HG02870 (cell line): Measurements from ENCODE around the gene CLN6.
"Not testable (repeated sequence)": the region's sequence is repeated elsewhere in the genome, so short reads cannot be mapped to it uniquely, and the experiment has no call there.

ENCODE experiments used
- ATAC-seq: cut with Tn5 transposase; IDR thresholded peaks from one replicate; pipeline ENCODE4 v1.9.1; 2021; ENCODE audit warnings: mild to moderate bottlenecking, moderate library complexity; ENCODE audit not compliant: unreplicated experiment

The CLN6 gene

DNA sequence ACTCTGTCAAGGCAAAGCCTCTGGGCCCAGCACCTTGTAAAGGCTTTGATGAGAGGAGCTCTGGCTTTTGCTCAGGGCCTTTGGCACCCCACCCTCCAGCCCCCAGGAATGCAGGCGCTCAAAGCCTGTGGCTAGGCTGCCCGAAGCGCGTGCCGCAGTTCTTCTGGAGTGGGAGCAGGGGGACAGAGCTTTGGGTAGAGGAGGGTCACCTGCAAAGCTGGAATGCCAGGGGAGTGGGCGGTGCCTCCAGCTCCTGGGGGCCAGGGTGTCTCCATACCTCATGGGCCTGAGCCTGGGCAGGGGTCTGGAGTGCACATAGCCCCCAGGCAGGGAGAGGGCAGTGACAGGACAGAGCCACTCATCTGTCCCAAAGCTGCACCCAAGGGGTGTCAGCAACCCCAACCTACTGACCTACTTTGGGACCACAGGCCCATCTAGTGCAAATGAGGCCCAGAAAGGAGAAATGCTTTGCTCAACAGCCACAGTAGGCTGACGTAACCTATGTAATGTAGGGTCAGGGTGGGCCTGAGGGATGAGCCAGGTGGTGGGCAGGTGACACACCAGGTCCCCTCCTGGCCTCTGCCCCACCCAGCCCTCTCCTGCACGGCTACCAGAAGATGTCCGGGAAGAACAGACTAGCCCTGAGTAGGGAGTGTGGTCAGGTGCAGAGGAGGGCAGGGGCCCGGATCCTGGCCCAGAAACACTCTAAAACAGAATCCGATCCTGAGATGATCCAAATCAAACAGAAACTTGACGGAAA is 22.2 kb downstream of the CLN6 start:
- ATAC-seq, result no peak

DNA sequence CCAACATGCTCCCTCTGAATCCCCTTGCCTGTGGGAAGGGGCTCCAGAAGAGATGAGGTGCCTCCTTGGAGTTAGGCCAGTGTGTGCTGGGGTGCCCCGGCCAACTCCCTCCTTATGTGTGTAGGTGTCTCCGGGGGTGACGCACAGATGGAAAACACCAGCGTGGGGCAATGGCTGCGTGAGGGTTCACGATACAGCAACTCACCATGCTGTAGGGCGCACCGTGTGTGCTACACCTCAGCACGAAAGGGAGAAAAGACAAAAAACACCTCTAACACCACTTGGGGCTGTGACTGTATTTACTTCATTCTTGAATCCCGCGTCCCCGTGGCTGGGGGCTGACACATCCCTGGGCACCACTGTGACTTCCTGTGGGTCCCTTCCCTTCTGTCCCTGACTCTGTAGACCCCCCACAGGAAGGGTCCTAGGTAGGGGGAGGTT is 22.8 kb downstream of the CLN6 start:
- no peak for ATAC-seq

DNA sequence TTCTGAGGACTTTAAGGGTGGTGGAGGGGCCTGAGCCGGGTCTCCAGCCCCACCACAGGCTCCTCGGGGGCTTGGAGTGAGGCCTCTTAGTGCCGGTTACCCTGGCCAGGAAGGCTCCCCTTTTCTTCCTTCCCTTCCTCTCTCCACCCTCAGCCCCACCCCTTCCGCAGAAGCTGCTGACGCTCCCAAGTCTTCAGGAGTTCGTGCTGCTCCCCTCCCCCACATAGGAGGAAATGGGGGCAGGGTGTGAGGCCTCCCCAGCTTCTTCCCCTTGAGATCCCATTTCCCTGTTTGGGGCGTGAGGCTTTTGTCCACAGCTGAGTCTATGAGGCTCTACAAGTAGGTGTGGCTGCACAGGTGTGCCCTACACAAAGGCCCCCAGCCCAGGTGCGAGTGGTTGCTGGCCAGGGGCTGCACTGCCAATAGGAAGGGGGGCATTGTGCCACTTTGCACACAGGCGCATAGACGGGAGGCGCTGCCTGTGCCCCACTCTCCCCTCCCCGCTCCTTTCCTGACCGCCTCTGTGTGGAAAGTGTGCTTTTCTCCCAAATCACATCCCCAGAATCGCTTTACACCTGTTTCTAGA is 23.5 kb downstream of the CLN6 start:
- no peak for ATAC-seq

DNA sequence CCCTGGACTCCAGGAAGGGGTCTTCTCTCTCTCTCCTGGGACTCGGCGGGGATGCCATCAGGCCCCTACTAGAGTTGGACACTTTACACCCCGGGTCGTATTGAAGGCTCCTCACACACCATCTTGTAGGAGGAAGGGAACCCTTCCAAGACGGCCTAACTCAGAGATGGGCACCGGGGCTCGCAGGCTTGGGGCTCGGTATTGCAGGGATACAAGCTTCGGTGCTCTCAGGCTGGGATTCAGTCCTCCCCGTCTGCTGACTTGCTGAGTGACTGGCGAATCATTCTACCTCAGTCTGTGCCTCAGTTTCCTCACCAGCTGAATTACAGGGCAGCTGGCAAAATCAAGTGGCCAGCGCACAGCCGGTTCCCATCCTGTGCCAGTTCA is 24.0 kb downstream of the CLN6 start:
- no peak for ATAC-seq

DNA sequence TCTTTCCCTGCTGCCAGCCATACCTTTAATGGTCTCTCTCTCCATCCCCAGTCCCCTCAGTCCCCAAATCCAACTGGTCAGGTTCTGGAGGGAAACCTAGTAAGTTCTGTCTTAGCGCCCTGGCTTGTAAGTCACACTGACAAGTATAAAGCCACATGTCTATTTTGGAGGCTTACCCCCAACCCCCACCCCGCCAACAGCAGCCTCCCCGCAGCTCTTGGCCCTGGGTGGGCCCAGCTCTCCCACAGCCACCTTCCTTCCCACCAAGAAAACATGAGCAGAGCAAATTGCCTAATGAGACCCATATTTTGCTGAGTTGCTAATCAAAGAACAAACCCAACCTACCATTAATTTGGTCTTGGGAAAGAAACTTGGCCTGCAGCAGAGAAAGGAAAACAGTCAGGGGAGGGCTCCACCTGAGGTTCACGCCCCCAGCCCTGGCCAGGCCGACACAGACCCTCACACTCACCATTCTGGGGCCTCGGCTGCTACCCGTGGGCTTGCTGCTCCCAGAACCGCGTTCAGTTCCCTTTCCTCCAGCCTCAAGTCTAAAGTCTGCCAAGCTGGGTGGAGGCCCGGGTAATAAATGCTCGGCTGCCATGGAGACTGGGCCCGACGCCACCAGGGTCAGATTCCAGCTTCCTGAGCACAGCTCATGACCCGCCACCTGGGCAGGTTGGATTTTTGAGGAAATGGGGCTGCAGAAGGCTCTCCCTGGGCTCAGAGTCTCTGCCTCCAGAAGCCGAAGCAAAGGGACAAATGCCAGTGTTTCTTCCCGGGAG is 24.6 kb downstream of the CLN6 start, which contains the start of gene CALML4:
TSS of gene CALML4 (minus strand) at position 557 of the 782 bp plus-strand sequence. CDS start at position 472, 85 bp downstream.
- no peak for ATAC-seq

DNA sequence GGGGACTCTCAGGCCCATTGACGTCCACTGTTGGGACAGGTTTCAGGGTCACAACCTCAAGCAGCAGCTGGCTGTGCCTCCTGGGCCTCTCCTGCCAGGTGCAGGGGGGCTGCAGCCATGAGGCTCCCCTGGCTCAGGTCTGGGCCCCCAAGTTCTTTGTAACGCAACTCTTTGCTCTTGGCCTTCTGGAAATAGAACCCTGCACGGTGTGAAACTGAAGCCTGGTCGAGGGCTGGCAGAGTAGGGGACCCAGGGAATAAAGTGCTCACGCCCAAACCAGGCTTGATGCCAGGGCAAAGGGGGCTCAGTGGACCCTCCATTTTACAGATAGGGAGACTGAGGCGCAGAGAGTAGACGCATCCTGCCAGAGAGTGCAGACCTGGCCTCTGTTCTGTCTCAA is 25.2 kb downstream of the CLN6 start:
- ATAC-seq, result no peak

DNA sequence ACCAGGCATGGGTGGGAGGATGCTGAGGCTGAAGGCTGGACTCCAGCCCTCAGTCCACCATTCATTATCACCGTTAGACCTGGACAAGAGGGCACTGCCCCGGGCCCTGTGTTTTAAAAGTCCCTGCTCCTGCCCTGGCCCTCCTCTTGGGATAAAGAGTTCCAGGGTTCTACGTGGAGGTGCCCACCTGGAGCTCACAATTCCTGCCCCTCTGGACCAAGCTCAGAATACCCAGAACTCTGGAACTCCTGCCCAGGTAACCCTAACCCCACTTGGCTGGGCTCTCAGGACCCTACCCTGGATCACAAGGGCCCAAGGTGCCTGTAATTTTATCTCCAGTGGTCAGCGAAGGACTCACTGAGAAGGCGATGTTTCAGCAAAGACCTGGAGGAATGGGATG is 25.6 kb downstream of the CLN6 start:
- ATAC-seq, result no peak

DNA sequence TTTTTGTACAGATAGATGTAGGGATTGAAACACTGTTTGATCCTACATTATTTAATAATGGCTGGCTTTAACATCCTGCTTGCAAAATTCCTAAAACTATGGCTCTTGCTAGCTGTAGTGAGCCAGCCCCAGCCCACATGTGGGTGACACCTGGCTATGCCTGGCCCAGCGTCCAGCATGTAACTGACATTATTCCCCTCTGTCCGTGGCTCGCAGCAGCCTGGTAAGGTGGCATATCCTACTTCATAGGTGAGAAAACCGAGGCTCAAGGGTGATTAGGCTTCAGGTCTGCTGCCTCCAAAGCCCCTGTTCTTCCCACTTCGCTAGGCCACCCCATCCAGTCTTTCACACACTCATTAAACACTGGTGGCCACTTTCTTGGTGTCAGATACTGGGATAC is 26.0 kb downstream of the CLN6 start:
- ATAC-seq, result no peak

DNA sequence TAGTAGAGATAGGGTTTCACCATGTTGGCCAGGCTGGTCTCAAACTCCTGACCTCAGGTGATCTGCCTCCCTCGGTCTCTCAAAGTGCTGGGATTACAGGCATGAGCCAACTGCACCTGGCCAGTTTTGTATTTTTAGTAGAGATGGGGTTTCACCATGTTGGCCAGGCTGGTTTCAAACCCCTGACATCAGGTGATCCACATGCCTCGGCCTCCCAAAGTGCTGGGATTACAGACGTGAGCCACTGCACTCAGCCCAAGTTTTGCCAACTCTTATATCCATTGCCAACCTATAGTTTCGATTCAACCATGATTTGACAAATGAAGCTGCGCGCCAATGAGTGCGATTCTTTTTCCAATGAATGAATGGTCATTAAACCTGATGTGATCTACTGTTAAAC is 26.5 kb downstream of the CLN6 start:
- ATAC-seq, result not testable (repeated sequence)

DNA sequence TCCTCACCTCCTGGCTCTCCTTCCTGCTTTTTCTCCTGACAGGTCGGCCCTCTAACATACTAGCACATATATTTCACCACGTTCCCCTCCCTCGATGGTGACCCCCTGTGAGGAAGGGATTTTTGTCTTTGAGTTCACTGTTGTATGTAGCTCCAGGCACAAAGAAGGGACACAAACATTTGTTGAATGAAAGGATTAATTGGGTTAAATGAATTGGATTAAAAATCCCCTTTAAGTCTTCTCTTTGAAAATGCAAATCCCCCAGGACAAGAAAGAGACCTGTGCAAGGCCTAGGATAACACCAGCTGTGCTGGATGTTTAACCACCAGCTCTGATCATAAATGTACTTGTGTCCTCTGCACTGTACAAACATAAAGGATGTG is 27.7 kb downstream of the CLN6 start:
- no peak for ATAC-seq

DNA sequence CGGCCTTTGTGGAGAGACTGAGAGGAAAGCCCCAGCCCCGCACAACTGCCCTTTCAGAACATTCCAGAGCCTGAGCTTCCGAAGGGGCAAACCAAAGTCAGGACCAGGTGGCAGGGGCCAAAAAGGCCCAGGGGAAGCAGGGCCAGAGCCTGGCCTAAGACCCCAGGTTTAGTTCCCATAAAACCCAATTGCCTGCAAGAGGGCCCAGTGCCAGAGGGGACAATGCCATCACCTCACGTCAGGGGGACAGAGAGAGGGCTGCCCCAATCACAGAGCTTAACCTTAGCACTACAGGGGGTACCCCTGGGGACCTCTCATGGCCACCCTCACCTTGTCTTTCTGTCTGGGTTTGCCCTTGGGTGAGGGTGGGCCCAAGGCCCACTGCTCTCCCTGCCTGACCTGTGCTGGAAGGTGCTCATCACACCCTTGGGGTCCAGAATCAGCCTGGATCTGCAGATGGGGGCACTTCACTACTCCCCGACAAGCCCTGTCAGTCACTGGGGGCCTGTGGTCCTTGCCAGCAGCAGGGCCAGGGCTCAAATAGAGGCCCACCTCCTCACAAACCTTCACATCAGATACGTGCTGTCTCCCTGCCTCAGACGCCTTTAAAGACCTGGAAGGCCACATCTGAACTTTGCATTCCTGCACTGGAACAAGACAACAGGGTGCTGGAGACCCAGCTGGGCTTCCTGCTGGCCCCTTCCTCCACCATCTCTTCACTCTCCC is 28.2 kb downstream of the CLN6 start:
- no peak for ATAC-seq

DNA sequence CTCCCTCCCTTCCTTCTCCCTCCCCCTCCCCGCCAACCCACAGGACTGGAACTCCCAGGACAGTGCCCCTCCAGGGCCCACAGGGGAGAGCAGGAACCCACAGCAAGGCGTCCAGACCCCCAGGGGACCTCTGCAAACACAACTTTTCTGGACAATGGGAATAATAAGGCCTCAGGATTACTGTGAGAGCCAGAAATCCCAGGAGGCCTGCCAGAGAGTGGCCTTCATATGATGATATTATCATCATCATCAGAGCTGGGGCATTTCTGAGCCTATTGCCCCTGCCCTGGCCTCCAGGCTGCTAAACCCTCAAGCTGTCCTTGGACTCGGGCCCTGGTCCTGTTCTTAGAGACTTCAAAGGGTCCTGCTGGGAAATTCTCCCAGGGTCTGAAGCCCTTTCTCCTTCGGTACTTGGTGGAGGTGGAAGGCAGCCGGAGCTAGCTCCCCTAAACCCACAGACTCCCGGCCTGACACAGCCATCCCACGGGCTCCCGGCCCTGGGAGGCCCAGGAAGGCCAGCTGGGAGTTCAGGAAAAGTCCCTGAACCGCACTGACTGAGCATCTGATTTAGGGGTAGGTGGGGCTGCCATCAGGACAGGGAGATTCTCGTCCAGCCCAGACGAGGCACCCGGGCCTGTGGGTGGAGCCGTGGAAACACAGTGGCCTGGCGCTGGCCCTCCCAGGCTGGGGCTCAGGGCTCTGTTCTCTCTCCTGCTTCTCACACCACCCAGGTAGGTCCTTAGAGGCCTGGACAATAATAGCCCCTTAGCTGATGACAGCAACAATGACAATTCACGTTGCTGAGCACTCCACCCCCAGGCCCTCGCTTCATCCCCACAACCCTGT is 29.3 kb downstream of the CLN6 start:
- ATAC-seq, result no peak

DNA sequence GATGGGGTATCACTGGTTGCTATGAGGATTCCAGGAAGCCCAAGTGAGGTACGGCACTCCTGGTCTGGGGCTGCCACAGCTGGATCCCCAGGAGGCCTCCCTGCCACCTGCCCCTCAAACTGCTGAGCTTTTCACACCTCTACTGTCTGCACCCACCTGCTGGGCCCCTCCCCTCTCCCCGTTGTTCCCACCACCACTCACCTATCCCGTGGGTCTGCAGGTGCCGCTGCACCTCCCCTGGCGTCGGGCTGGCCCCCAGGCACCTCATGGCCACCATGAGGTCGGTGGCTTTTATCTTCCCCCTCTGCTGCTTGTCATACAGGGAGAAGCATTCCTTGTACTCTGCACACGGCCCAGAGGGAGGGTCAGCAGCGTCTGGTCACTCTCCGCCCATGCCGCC is 30.2 kb downstream of the CLN6 start:
- no peak for ATAC-seq

DNA sequence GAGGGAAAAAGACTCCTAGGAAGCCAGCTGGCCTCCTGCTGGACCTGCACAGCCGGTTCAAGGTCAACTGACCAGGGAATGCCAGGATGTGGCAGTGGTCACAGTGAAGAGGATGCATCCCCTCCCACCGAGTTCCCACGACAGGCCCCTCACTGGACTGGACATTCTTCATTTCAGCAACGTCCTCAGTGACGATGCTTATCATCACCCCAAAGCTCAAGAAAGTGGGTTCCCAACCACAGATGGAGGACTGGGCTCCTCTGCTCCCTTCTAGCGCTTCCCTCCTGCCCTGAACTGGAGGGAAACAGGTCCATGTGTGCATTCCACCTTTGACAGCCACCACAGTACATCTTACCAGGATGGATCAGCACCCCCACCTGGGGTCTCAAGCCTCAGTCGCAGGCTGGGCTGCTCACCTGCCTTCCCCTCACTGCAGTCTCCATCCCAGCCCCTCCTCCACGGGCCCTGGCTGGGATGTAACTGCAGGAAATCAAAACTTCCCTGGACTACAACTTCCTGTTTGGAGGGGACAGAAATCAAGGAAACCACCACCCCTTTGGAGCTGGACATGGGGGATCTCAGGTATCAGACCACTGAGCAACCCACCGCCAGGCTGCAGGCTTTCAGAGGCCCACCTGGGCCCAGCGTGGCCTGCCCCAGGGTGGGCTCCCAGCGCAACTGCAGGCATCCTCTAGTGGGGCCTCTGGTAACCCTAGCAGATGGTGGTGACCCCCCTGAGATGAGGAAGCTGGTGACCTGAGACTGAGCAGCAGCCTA is 31.7 kb downstream of the CLN6 start:
- no peak for ATAC-seq

DNA sequence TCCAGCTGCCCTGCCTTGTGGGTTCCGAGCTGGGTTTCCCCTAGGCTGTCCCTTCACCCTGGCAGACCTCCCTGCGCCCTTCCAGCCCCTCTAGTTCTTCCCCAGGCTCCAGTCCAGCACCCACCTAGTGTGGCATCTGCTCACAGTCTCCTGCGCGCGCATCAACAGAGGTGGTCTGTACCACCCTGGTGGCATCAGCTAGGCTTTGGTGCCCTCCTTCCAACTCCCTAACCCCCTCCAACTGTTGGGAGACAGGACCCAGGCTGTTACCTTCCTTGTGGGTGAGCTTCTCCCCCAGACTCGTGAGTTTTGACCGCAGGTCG is 32.4 kb downstream of the CLN6 start:
- ATAC-seq, result no peak

DNA sequence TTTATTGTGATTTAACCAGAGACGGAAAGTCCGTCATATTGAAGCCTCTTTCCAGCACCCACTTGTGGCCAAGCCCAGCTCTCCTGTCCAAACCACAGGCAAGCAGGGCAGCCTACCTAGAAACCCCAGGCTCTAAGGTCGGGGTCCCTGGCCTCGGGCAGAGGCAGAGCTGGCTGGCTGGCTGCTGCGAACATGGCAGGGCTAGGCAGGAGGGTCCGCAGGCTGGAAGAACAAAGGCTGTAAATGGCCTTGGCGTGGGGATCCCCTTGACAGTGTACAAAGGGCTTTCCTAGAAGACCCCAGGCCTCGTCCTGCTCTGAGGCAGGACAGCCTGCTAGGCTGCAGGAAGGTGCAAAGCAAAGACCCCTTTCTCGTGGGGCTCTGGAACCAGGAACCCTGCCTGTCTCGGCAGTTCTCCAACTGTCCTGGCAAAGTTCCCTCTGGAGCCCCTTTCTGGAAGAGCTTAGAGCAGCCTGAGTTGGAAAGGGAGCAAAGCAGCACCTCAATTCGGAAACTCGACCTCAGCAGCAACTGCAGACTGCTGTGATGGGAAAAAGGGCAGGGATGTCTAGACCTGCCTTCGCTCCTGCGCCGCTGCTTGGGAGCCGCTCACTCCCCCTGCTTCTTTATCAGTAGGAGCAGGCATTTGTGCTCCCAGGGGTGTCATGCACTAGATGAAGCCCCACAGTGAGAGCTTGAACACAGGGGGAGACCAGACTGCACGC is 32.9 kb downstream of the CLN6 start:
- ATAC-seq, result no peak

DNA sequence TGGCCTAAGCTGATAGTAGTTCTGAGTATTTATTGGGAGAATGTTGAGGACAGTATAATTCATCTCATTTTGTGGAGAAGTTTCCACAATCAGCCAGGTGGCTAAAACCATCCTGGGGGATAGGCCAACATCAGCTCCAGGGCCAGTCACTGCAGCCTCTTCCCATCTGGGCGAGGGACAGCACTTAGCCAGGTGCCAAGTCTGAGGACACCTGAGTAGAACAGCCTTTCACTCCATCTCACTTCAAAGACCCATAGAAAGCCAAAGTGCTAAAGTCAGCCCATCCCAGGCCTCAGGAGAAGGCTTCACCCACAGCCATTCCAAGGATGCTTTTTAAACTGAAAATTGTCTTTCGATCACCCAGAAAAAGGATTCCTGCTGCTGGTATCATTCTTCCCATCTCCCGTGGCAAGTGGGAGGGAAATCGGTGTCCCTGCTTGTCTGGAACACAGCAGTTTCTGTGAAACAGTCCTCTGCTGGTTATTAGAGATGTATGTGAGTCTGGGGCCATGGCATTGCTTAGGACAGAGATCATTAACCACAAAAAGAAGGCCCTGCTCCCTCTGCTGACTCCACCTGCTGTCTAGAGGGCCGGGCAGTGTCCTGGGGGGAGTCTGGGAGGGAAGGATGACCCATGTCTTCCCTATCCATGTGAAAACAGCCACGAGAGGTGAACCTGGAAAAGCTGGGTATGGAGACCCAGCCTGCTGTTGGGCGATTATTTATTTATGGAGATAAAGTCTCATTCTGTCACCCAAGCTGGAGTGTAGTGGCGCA is 34.0 kb downstream of the CLN6 start:
- ATAC-seq, result no peak

DNA sequence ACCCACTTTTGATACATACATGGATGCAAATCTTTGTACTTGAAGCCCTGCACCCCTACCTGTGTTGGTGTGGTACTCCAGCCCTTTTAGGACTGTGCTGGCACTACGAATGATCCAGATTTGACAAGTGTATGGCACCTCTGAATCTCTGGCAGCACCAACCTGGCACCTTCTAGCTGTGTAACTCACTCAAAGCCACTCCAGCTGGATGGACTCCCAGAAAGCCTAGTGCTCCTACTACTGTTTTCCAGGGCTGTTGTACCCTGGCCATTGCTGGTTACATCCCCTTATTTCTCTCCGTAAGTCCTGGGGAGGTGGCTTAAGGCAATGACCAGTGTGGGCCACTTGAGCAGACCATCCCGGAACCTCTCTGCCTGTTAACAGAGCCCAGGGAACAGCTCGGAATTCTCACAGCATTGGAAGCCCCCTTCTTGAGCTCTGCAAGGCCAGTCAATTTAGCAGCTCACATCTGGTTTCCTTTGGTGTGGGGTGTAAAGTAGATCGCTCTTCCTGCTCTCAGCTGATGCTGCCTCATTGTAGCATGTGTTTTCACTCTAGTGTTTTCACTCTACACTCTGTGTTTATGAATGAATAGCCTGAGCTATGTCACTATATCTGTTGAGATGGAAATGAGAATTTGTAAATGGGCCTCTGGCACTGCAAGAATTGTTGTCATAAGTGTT is 36.6 kb downstream of the CLN6 start:
- ATAC-seq, result no peak
